ENCODE measurements around the gene ACAT1.

The ACAT1 gene

DNA sequence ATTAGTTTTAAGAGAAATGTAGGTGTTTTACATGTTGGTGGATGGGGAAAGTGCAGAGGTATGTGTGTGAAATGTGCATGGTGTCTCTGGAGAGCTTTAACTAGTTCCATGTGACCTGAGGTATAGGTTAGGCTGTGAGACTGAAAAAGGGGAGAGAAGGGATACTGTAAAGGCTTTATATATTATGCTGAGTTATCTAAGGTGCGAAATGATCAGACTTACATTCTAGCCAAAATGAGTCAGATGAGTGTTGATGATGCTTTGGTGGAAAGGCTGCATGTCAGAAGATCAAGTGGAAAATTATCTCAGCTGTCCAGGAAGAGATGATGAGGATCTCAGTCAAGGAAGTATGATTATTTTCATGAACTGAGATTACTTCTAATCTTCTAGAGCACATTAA, 15.8 kb downstream of the ACAT1 start:
- TF ChIP-seq, protein P1, sequence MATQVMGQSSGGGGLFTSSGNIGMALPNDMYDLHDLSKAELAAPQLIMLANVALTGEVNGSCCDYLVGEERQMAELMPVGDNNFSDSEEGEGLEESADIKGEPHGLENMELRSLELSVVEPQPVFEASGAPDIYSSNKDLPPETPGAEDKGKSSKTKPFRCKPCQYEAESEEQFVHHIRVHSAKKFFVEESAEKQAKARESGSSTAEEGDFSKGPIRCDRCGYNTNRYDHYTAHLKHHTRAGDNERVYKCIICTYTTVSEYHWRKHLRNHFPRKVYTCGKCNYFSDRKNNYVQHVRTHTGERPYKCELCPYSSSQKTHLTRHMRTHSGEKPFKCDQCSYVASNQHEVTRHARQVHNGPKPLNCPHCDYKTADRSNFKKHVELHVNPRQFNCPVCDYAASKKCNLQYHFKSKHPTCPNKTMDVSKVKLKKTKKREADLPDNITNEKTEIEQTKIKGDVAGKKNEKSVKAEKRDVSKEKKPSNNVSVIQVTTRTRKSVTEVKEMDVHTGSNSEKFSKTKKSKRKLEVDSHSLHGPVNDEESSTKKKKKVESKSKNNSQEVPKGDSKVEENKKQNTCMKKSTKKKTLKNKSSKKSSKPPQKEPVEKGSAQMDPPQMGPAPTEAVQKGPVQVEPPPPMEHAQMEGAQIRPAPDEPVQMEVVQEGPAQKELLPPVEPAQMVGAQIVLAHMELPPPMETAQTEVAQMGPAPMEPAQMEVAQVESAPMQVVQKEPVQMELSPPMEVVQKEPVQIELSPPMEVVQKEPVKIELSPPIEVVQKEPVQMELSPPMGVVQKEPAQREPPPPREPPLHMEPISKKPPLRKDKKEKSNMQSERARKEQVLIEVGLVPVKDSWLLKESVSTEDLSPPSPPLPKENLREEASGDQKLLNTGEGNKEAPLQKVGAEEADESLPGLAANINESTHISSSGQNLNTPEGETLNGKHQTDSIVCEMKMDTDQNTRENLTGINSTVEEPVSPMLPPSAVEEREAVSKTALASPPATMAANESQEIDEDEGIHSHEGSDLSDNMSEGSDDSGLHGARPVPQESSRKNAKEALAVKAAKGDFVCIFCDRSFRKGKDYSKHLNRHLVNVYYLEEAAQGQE (IDR thresholded peaks at IDR 0.05; ENCODE audit: insufficient read depth in 1 of 2, low read depth in 2 of 2, low read length in 2 of 2), result no peak
- no peak for TF ChIP-seq FOXP2 (optimal IDR thresholded peaks at IDR 0.05; ENCODE audit: borderline replicate concordance, extremely low read depth, extremely low read length, insufficient read depth)
- no peak for TF ChIP-seq TAF1 (IDR thresholded peaks at IDR 0.05; ENCODE audit: borderline replicate concordance, insufficient read depth, low read length)
- no peak for TF ChIP-seq POLR2AphosphoS5 (IDR thresholded peaks at IDR 0.05; ENCODE audit: low read depth, low read length)
- no peak for TF ChIP-seq SIN3A (IDR thresholded peaks at IDR 0.05; ENCODE audit: borderline replicate concordance, insufficient read depth, low read length)

DNA sequence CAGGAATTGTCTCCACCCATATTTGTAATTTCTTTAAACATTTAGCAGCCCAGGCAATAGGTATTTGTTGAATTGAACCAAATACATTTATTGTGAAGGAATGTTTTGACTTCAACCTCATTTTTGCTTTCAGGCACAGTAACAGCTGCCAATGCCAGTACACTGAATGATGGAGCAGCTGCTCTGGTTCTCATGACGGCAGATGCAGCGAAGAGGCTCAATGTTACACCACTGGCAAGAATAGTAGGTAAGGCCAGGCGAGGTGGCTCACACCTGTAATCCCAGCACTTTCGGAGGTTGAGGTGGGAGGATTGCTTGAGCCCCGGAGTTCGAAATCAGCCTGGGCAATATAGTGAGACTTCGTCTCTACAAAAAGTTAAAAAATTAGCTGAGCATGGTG, 20.9 kb downstream of the ACAT1 start:
- TF ChIP-seq POLR2AphosphoS5 (IDR thresholded peaks at IDR 0.05; ENCODE audit: low read depth, low read length), result no peak
- no peak for TF ChIP-seq FOXP2 (optimal IDR thresholded peaks at IDR 0.05; ENCODE audit: borderline replicate concordance, extremely low read depth, extremely low read length, insufficient read depth)
- TF ChIP-seq TAF1 (IDR thresholded peaks at IDR 0.05; ENCODE audit: borderline replicate concordance, insufficient read depth, low read length), result no peak
- TF ChIP-seq SIN3A (IDR thresholded peaks at IDR 0.05; ENCODE audit: borderline replicate concordance, insufficient read depth, low read length), result no peak

DNA sequence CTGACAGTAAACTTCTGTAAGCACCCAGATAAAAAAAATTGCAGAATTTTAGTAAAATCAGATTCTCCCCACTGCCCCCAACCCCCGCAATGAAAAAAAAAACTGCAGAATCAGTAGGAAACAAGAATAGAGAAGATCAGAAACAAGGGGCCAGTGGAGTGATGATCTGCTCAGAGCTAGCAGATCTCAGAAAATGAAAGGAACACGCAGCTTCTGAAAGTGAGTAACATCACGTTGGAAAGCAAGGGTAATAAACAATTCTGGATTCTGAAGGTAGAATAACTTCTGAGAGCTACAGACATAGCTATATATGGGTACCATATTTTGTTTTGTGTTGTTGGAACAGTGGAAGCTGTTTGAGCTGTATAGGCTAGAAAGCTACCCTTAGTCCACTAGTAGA, 23.2 kb downstream of the ACAT1 start:
- TF ChIP-seq SIN3A (IDR thresholded peaks at IDR 0.05; ENCODE audit: borderline replicate concordance, insufficient read depth, low read length) (no peak), FOXP2 (optimal IDR thresholded peaks at IDR 0.05; ENCODE audit: borderline replicate concordance, extremely low read depth, extremely low read length, insufficient read depth) (no peak), TAF1 (IDR thresholded peaks at IDR 0.05; ENCODE audit: borderline replicate concordance, insufficient read depth, low read length) (no peak), POLR2AphosphoS5 (IDR thresholded peaks at IDR 0.05; ENCODE audit: low read depth, low read length) (no peak)
- TF ChIP-seq, protein P1 (IDR thresholded peaks at IDR 0.05; ENCODE audit: insufficient read depth in 1 of 2, low read depth in 2 of 2, low read length in 2 of 2), result no peak

DNA sequence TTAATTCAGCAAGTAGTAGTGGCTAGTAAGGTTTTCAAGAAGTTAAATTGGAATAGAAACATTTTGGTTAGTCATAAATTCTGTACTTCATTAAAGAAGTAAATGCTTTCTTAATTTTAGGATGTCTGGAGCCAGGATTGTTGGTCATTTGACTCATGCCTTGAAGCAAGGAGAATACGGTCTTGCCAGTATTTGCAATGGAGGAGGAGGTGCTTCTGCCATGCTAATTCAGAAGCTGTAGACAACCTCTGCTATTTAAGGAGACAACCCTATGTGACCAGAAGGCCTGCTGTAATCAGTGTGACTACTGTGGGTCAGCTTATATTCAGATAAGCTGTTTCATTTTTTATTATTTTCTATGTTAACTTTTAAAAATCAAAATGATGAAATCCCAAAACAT, 25.8 kb downstream of the ACAT1 start:
- TF ChIP-seq, protein P1 (IDR thresholded peaks at IDR 0.05; ENCODE audit: insufficient read depth in 1 of 2, low read depth in 2 of 2, low read length in 2 of 2), result no peak
- TF ChIP-seq TAF1 (IDR thresholded peaks at IDR 0.05; ENCODE audit: borderline replicate concordance, insufficient read depth, low read length), result no peak

DNA sequence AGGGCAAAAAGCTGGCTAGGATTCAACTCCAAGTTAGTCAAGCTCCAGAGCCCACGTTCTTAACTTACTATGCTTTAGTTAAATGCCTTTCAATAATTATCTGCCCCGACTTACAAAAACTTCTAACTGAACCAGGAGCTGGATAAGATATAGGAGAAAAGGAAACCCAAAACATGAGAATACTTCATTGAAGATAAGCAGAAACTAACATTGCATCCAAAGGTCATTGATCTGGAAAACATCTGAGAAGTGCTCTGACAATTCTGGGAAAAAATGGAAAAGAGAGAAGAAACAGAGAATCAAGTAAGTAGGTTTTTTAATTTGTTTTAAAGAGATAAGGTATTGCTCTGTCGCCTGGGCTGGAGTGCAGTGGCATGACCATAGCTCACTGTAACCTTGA, 27.2 kb downstream of the ACAT1 start:
- TF ChIP-seq TAF1 (IDR thresholded peaks at IDR 0.05; ENCODE audit: borderline replicate concordance, insufficient read depth, low read length) (no peak), POLR2AphosphoS5 (IDR thresholded peaks at IDR 0.05; ENCODE audit: low read depth, low read length) (no peak), SIN3A (IDR thresholded peaks at IDR 0.05; ENCODE audit: borderline replicate concordance, insufficient read depth, low read length) (no peak), FOXP2 (optimal IDR thresholded peaks at IDR 0.05; ENCODE audit: borderline replicate concordance, extremely low read depth, extremely low read length, insufficient read depth) (no peak)
- TF ChIP-seq, protein P1 (IDR thresholded peaks at IDR 0.05; ENCODE audit: insufficient read depth in 1 of 2, low read depth in 2 of 2, low read length in 2 of 2), result no peak

All from PFSK-1 (cell line).